Activated CD8-positive, alpha-beta memory T cell treated with anti-CD3 and anti-CD28 coated beads for 24 hours (primary cell): Measurements from ENCODE around the gene ACACA.
A peak's percentile ranks its signal among the peaks of the same experiment; 100 is the strongest.

Source experiments
- DNase-seq: peaks from one replicate; pipeline ENCODE4 v3.0.0-alpha.2; 2020

ACACA gene

GRCh38 chr17:37060094-37060493 lies 346.5 kb downstream of the ACACA start:
- no peak for DNase-seq

- no peak for DNase-seq
Observed at GRCh38 chr17:37059493-37059892, 347.1 kb downstream of the ACACA start.

GRCh38 chr17:37056622-37057021 lies 350.0 kb downstream of the ACACA start:
- DNase-seq, result no peak

GRCh38 chr17:37054894-37055293 lies 351.7 kb downstream of the ACACA start:
- no peak for DNase-seq

- no peak for DNase-seq
Observed at GRCh38 chr17:37052450-37052849, 354.2 kb downstream of the ACACA start.

- no peak for DNase-seq
Observed at GRCh38 chr17:37051833-37052232, 354.8 kb downstream of the ACACA start.

GRCh38 chr17:37051381-37051780 lies 355.3 kb downstream of the ACACA start:
- no peak for DNase-seq

GRCh38 chr17:37050920-37051319 lies 355.7 kb downstream of the ACACA start:
- DNase-seq, result no peak

- no peak for DNase-seq
Observed at GRCh38 chr17:37048811-37049210, 357.8 kb downstream of the ACACA start.

- peak; percentile 89 for DNase-seq
Observed at GRCh38 chr17:37047631-37048104, 359.0 kb downstream of the ACACA start.

- no peak for DNase-seq
Observed at GRCh38 chr17:37045351-37045922, 361.2 kb downstream of the ACACA start.

GRCh38 chr17:37043201-37043600 lies 363.4 kb downstream of the ACACA start:
- no peak for DNase-seq

GRCh38 chr17:37041932-37042331 lies 364.7 kb downstream of the ACACA start:
- no peak for DNase-seq

GRCh38 chr17:37039269-37039668 lies 367.4 kb downstream of the ACACA start:
- no peak for DNase-seq

- DNase-seq, result no peak
Observed at GRCh38 chr17:37037590-37038155, 369.0 kb downstream of the ACACA start.
